ENCODE results near the gene DGKB.

Gene DGKB

DNA sequence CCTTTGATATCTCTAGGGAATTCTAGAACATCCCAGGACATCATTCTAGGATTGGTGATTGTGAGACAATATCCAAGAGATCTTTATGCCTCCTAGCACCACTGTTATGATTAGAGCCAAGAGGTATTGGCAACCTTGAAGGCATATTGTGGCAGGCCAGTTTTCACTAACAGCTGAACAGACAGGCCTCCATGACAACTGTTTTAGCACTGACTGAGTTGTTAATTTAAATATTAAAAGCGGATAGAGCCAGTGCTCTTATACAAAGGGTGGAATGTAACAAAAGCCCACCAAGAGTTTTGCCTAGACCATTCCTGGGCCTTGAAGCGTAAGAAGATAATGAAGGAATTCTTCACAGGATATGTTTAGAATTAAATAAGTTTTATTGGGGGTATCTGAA lies 131.9 kb downstream of the DGKB start:
- Histone ChIP-seq H3K4me3 (no peak overlapping the region), H3K27ac (no peak overlapping the region)
- DNase-seq (ENCODE audit: low spot score) = no peak
- TF ChIP-seq, protein P1, sequence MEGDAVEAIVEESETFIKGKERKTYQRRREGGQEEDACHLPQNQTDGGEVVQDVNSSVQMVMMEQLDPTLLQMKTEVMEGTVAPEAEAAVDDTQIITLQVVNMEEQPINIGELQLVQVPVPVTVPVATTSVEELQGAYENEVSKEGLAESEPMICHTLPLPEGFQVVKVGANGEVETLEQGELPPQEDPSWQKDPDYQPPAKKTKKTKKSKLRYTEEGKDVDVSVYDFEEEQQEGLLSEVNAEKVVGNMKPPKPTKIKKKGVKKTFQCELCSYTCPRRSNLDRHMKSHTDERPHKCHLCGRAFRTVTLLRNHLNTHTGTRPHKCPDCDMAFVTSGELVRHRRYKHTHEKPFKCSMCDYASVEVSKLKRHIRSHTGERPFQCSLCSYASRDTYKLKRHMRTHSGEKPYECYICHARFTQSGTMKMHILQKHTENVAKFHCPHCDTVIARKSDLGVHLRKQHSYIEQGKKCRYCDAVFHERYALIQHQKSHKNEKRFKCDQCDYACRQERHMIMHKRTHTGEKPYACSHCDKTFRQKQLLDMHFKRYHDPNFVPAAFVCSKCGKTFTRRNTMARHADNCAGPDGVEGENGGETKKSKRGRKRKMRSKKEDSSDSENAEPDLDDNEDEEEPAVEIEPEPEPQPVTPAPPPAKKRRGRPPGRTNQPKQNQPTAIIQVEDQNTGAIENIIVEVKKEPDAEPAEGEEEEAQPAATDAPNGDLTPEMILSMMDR (IDR thresholded peaks at IDR 0.05) = no peak

DNA sequence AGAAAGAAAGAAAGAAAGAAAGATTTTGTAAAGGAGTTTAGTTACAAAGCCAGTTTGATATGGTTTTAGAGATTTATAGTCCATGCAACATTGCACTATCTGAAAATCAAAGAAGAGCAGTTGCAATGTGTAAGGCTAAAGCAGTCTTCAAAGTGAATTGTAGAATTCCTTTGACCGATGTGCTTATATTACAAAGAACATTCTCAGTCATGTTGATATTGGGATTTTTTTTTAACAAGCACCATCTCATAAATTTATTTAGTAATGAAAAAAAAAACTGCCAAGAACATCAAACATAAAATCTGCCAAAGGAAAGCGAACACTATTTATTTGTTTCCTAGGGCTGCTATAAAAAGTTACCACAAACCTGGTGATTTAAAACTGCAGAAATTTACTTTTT lies 133.3 kb downstream of the DGKB start:
- TF ChIP-seq, protein P1 (IDR thresholded peaks at IDR 0.05) = no peak
- no peak overlapping the region for H3K4me3 ChIP-seq
- no peak overlapping the region for H3K27ac ChIP-seq
- no peak for DNase-seq (ENCODE audit: low spot score)

DNA sequence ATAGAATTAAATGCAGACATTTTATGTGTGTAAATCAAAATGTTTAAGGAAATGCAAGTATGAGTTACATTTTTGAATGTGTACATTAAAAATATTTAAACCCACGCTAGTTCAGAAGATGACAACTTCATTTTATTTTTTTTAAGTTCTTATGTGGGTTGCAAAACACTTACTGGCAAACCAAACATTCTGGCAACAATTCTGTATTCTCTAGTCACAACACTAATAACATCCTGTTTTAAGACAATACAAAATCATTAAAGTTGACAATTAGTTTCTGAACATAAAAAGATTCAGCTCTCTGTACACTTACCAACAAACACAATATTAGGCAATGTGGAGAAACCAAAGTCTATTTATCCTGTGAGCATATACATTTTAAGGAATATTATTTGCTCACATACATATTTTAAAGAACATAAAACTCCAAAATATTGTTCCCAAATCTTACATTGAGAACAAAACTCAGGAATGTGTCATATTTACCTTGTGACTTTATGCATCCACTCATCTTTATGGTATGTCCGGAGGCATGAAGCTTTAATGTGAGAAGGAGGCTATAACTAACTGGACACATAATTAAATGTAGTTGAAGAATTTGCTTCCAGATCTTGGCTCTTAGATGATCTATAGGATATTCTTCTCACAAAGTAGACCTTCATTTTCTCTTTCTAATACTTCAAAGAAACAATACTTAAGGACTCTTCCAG lies 134.7 kb downstream of the DGKB start:
- Histone ChIP-seq H3K4me3 (no peak overlapping the region), H3K27ac (no peak overlapping the region)
- TF ChIP-seq, protein P1 (IDR thresholded peaks at IDR 0.05) = no peak
- no peak for DNase-seq (ENCODE audit: low spot score)

DNA sequence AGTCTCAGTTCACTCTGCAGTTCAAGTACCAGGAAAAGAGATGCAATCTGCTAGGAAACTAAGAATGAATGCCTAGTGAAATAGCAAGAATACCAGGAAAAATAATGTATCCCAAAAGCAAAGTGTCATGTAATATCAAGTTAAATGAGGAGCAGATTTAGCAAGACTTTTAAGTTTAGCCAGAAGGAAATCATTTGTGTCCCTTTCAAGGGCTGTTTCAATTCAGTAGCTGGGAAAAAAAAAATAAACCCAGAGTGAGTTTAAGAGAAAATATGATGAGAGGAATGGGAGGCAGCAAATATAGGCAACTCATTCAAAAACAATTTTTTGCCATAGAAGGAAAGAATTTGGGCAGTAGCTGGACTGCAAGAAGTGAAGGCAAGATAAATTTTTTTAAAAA lies 135.8 kb downstream of the DGKB start:
- Histone ChIP-seq H3K4me3 (no peak overlapping the region), H3K27ac (no peak overlapping the region)
- DNase-seq (ENCODE audit: low spot score) = no peak
- TF ChIP-seq, protein P1 (IDR thresholded peaks at IDR 0.05) = no peak

DNA sequence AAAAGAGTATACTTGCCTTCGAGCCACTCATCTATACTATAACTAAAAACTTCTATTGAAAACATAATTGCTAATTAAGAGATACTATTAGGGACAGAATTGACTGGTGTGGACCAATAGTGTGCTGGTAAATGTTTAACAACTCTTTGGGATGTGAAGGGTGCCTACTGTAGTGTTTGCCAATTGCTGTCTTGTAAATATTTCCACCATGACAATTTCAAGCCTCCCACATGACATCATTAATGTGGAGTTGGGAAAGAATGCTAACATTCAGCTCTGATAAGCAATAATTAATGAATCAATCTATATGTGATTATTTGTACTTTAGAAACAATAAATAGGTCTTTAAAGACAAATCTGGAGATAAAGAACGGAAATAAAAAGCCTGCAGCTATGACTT lies 136.8 kb downstream of the DGKB start:
- TF ChIP-seq, protein P1 (IDR thresholded peaks at IDR 0.05) = no peak
- DNase-seq (ENCODE audit: low spot score) = no peak
- no peak overlapping the region for H3K27ac ChIP-seq
- H3K4me3 ChIP-seq = no peak overlapping the region

DNA sequence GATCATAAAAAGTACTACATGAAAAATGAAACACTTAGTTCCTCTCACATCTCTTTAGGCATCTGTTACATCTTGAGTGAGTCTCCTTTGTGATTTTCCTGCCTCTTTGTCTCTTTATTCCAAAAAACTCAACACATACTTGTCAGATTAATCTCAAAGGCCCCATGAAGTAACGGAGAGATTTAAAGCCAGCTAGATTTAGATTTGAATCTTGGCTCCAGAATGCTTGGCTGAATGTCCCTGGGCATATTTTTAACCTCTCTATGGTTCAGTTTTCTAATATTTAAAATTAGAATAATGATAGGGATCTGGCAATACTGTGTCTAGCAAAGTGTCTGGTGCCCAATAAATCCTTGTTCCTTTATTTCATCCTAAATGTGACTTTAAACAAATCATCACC lies 140.0 kb downstream of the DGKB start:
- no peak for DNase-seq (ENCODE audit: low spot score)
- TF ChIP-seq, protein P1 (IDR thresholded peaks at IDR 0.05) = no peak

DNA sequence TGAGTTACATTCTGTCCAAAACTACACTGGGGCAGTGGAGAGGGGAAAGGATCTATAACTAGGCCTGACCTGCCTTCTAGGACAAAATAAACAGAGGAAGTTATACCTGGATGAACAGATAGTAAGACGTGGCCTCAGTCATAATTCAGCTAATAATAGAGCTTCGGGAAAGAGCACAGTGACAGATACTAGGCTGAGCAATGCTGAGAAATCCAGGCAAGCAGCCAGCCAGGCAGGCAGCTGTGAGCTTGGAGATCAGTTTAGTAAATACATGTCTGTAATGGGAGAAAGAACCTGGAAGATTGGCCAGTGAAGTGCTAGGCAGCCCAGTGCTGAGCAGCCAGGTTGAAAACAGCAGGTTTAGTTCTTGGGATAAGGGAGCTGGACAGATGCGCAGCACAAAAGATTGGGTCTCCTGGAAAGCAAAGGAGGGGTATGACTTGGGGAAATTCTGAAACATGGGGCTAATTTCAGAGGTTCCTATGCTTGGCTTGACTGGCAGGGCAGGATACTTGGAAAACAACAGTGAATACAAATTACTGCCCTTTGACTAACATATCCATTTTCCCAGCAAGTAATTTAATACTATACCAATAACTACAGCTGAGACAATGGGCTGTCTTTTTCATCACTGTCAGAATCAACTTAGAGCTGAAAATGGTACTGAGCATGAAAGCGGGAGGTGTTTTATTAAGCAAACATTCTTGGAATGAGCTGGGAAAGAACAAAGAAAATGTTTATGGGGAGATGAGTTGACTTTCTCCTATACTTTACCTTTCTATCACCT lies 140.8 kb downstream of the DGKB start:
- H3K4me3 ChIP-seq = no peak overlapping the region
- no peak for DNase-seq (ENCODE audit: low spot score)
- no peak overlapping the region for H3K27ac ChIP-seq
- TF ChIP-seq, protein P1 (IDR thresholded peaks at IDR 0.05) = no peak

More for the DNA sequence above, 140.0 kb downstream of the DGKB start:
- Histone ChIP-seq H3K4me3 (no peak overlapping the region), H3K27ac (no peak overlapping the region)
